H9 (cell line): ENCODE results near the gene CD1C. TPM values are rescaled to one million over a fixed set of nuclear protein-coding genes. Genes with fewer than 3 reads are reported as not detected.

Experiments used
- DNase-seq: peaks from one replicate; pipeline ENCODE4 v3.0.0-alpha.2; 2017
- H2AFZ ChIP-seq: one replicate; pipeline ENCODE4 v1.6.1; 2013; ENCODE audit warnings: mild to moderate bottlenecking, low read length, control low read depth, moderate library complexity
- H2AK5ac ChIP-seq: 2 replicates; pipeline ENCODE4 v1.6.1; 2013; ENCODE audit warnings: low read length, control low read depth, mixed read lengths; ENCODE audit not compliant: insufficient read length
- H2BK120ac ChIP-seq: one replicate; pipeline ENCODE4 v1.6.1; 2013; ENCODE audit warnings: low read depth, mild to moderate bottlenecking, low read length, control low read depth, inconsistent platforms; ENCODE audit not compliant: poor library complexity, severe bottlenecking
- H2BK12ac ChIP-seq: 2 replicates; pipeline ENCODE4 v1.6.1; 2013; ENCODE audit warnings: low read length, control low read depth, mixed read lengths, low read depth; ENCODE audit not compliant: insufficient read length
- H2BK15ac ChIP-seq: 2 replicates; pipeline ENCODE4 v1.6.1; 2013; ENCODE audit warnings: low read depth, low read length, control low read depth
- H2BK20ac ChIP-seq: one replicate; pipeline ENCODE4 v1.6.1; 2013; ENCODE audit warnings: low read depth, mild to moderate bottlenecking, low read length, control low read depth, inconsistent platforms; ENCODE audit not compliant: poor library complexity, severe bottlenecking
- H2BK5ac ChIP-seq: 2 replicates; pipeline ENCODE4 v1.6.1; 2013; ENCODE audit warnings: low read length, control low read depth, mixed read lengths; ENCODE audit not compliant: insufficient read length
- H3K14ac ChIP-seq: 2 replicates; pipeline ENCODE4 v1.6.1; 2013; ENCODE audit warnings: low read length, control low read depth; ENCODE audit not compliant: insufficient read depth
- H3K18ac ChIP-seq: 2 replicates; pipeline ENCODE4 v1.6.1; 2013; ENCODE audit warnings: low read depth, mild to moderate bottlenecking, mixed read lengths, low read length, control low read depth; ENCODE audit not compliant: insufficient read length
- H3K23ac ChIP-seq: 2 replicates; pipeline ENCODE4 v1.6.1; 2013; ENCODE audit warnings: low read length, control low read depth, mixed read lengths, low read depth; ENCODE audit not compliant: insufficient read length
- H3K23me2 ChIP-seq: 2 replicates; pipeline ENCODE4 v1.6.1; 2013; ENCODE audit warnings: low read depth, mild to moderate bottlenecking, mixed read lengths, low read length, control low read depth; ENCODE audit not compliant: insufficient read length, poor library complexity, severe bottlenecking
- H3K27ac ChIP-seq: 2 replicates; pipeline ENCODE4 v1.5.1; 2013; ENCODE audit warnings: low read length, control low read depth, mixed read lengths, low read depth; ENCODE audit not compliant: insufficient read length
- H3K27me3 ChIP-seq: 2 replicates; pipeline ENCODE4 v1.6.1; 2013; ENCODE audit warnings: low read length, control low read depth, inconsistent platforms; ENCODE audit not compliant: insufficient read depth
- H3K4ac ChIP-seq: 2 replicates; pipeline ENCODE4 v1.6.1; 2013; ENCODE audit warnings: low read depth, mild to moderate bottlenecking, control low read depth, inconsistent platforms, low read length, moderate library complexity
- H3K4me1 ChIP-seq: 2 replicates; pipeline ENCODE4 v1.6.1; 2013; ENCODE audit warnings: low read length, control low read depth, inconsistent platforms; ENCODE audit not compliant: insufficient read depth
- H3K4me2 ChIP-seq: 2 replicates; pipeline ENCODE4 v1.6.1; 2013; ENCODE audit warnings: low read length, control low read depth, mixed read lengths; ENCODE audit not compliant: insufficient read length, insufficient read depth
- H3K56ac ChIP-seq: 2 replicates; pipeline ENCODE4 v1.6.1; 2013; ENCODE audit warnings: low read depth, mild to moderate bottlenecking, mixed read lengths, low read length, control low read depth; ENCODE audit not compliant: insufficient read length
- H3K79me1 ChIP-seq: 2 replicates; pipeline ENCODE4 v1.6.1; 2013; ENCODE audit warnings: low read depth, mild to moderate bottlenecking, moderate library complexity, low read length, control low read depth, inconsistent platforms; ENCODE audit not compliant: insufficient read depth, poor library complexity, severe bottlenecking
- H3K79me2 ChIP-seq: 2 replicates; pipeline ENCODE4 v1.6.1; 2013; ENCODE audit warnings: low read length, control low read depth, inconsistent platforms; ENCODE audit not compliant: insufficient read depth
- H3K9ac ChIP-seq: 2 replicates; pipeline ENCODE4 v1.6.1; 2013; ENCODE audit warnings: low read length, control low read depth, mixed read lengths; ENCODE audit not compliant: insufficient read length; ENCODE audit errors: extremely low read depth
- H3K9me3 ChIP-seq: one replicate; pipeline ENCODE4 v1.6.1; 2013; ENCODE audit warnings: low read depth, low read length, inconsistent platforms; ENCODE audit not compliant: control insufficient read depth
- H3T11ph ChIP-seq: one replicate; pipeline ENCODE4 v1.6.1; 2013; ENCODE audit warnings: mild to moderate bottlenecking, low read length, control low read depth, inconsistent platforms
- H4K20me1 ChIP-seq: one replicate; pipeline ENCODE4 v1.6.1; 2013; ENCODE audit not compliant: control insufficient read depth, insufficient read length, insufficient read depth
- H4K5ac ChIP-seq: 2 replicates; pipeline ENCODE4 v1.6.1; 2013; ENCODE audit warnings: low read depth, mild to moderate bottlenecking, mixed read lengths, low read length, control low read depth; ENCODE audit not compliant: insufficient read length
- H4K8ac ChIP-seq: replicated peaks from 2 replicates; pipeline ENCODE4 v1.6.1; 2013; ENCODE audit warnings: low read length, control low read depth, mixed read lengths, low read depth; ENCODE audit not compliant: insufficient read length
- H4K91ac ChIP-seq: 2 replicates; pipeline ENCODE4 v1.6.1; 2013; ENCODE audit warnings: low read depth, mild to moderate bottlenecking, moderate library complexity, mixed read lengths, low read length, control low read depth; ENCODE audit not compliant: insufficient read length
- H3K27ac Mint-ChIP-seq, 3 experiments: 2 replicates in 2 of 3; 3 replicates in 1 of 3; pipeline ENCODE4 v1.8.0; 2020 to 2021; ENCODE audit warnings: mixed read lengths in 3 of 3, mild to moderate bottlenecking in 1 of 3, moderate library complexity in 1 of 3
- H3K27me3 Mint-ChIP-seq: 2 replicates; pipeline ENCODE4 v1.8.0; 2021; ENCODE audit warnings: low read depth, mild to moderate bottlenecking, moderate library complexity, mixed read lengths
- H3K36me3 Mint-ChIP-seq, 3 experiments: 2 replicates in 2 of 3; 3 replicates in 1 of 3; pipeline ENCODE4 v1.8.0; 2020 to 2021; ENCODE audit warnings: low read depth in 3 of 3, mixed read lengths in 3 of 3; ENCODE audit not compliant: insufficient read depth in 1 of 3
- H3K4me1 Mint-ChIP-seq, 2 experiments: 2 replicates each; pipeline ENCODE4 v1.8.0; 2020; ENCODE audit warnings: mixed read lengths in 2 of 2
- H3K4me3 Mint-ChIP-seq, 2 experiments: 2 replicates in 1 of 2; 3 replicates in 1 of 2; pipeline ENCODE4 v1.8.0; 2020 to 2021; ENCODE audit warnings: mild to moderate bottlenecking in 2 of 2, mixed read lengths in 2 of 2, moderate library complexity in 1 of 2
- H3K9me3 Mint-ChIP-seq, 2 experiments: 2 replicates in 1 of 2; 3 replicates in 1 of 2; pipeline ENCODE4 v1.8.0; 2020; ENCODE audit warnings: mild to moderate bottlenecking in 2 of 2, mixed read lengths in 2 of 2, moderate library complexity in 1 of 2
- CTCF ChIP-seq: fragments of 200-600 bp; sonication (generic); conservative IDR thresholded peaks from 3 replicates; pipeline ENCODE4 v1.8.0; 2021; ENCODE audit warnings: antibody characterized with exemption, mild to moderate bottlenecking
- WGBS: extraction: QIAGEN DNeasy Blood & Tissue Kit; methylation state at CpG from one replicate; pipeline ENCODE4 v1.1.7; 2013; ENCODE audit warnings: missing lambda C conversion rate, low lambda C conversion rate, mixed read lengths; ENCODE audit not compliant: insufficient read length; ENCODE audit errors: extremely low coverage; 5-methylcytosine and 5-hydroxymethylcytosine counted together
- total RNA-seq: library from RNA; stranded (reverse); gene quantifications from 2 replicates; pipeline ENCODE4 v1.2.1, GENCODE V29; 2021

CD1C gene
- total RNA-seq, 1 experiment from 2014 or later = not detected

DNA sequence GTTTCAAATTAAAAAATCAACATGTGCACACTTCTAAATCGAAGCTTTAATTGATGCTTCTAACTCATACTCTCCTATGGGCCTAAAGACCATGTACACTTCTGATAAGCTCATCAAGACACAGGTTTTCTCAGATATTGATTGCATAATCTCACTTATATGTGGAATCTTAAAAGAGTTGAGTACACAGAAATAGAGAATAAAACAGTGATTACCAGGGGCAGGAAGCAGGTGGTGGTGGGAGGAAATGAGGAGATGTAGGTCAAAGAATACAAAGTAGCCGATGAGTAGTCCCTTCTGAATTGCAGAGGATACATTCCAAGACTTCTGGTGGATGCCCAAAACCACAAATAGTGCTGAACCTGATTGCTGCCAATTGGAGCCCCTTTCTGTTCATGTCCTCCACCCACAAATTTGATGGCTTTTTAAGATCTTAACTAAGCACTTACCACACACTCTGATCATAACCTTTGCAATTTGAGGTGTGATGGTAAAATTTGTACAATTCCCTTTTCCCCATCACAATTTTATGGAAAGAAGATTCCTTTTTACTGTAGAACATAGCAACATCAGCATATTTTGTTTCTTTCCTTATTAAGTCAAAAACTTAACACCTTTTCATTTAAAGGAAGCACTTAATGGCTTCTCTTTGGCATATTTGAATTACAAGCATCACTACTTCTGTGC is 44.9 kb downstream of the CD1C start:
- Histone ChIP-seq H3K23me2 (no peaks in the 10 kb centered on the region), H3K4me1 (no peaks in the 10 kb centered on the region), H4K20me1 (no peaks in the 10 kb centered on the region), H3K79me2 (no peaks in the 10 kb centered on the region), H2BK120ac (no peak overlapping the region), H2AK5ac (no peak overlapping the region), H3T11ph (no peak overlapping the region), H3K56ac (no peak overlapping the region), H2BK5ac (no peak overlapping the region), H3K14ac (no peak overlapping the region), H3K23ac (no peak overlapping the region), H3K18ac (no peak overlapping the region), H3K9ac (no peak overlapping the region), H4K8ac (no peak overlapping the region), H2BK20ac (no peak overlapping the region), H3K4ac (no peak overlapping the region), H3K27me3 (no peaks in the 10 kb centered on the region), H4K91ac (no peak overlapping the region), H3K9me3 (no peaks in the 10 kb centered on the region), H3K79me1 (no peaks in the 10 kb centered on the region), H2BK12ac (no peak overlapping the region), H4K5ac (no peak overlapping the region), H2AFZ (no peak overlapping the region), H3K27ac (no peak overlapping the region), H3K4me2 (no peak overlapping the region), H2BK15ac (no peak overlapping the region)
- no peak for TF ChIP-seq CTCF
- WGBS = no CpG with 5 or more reads among the region's 2 CpGs
- Mint-ChIP-seq H3K27me3 (no peaks in the 10 kb centered on the region; the same call in none of the 2 replicates), H3K36me3 (no peaks in the 10 kb centered on the region), H3K9me3 (peaks cover 0 to 2% of the 10 kb centered on the region in 2 experiments; a peak in 2 of 5 replicates), H3K4me1 (no peaks in the 10 kb centered on the region), H3K4me3 (no peak overlapping the region), H3K27ac (no peak overlapping the region)
- no peak for DNase-seq
